ENCODE data around the gene PTH2R.
A peak's percentile ranks its signal among the peaks of the same experiment; 100 is the strongest.
"Not testable (repeated sequence)": the region's sequence is repeated elsewhere in the genome, so short reads cannot be mapped to it uniquely, and the experiment has no call there.

Gene PTH2R

GRCh38 chr2:208396796-208397195, 9.8 kb upstream of the PTH2R start:
- not testable (repeated sequence) for DNase-seq (ENCODE audit: low spot score)

GRCh38 chr2:208399201-208399600, 7.4 kb upstream of the PTH2R start:
- no peak for DNase-seq (ENCODE audit: low spot score)

- DNase-seq (ENCODE audit: low spot score) = peak; percentile 39
Observed at GRCh38 chr2:208407667-208408066, 1.1 kb downstream of the PTH2R start.

GRCh38 chr2:208413931-208414330, 7.3 kb downstream of the PTH2R start:
- DNase-seq (ENCODE audit: low spot score) = no peak

- no peak for DNase-seq (ENCODE audit: low spot score)
Observed at GRCh38 chr2:208415255-208415654, 8.7 kb downstream of the PTH2R start.

- DNase-seq (ENCODE audit: low spot score) = no peak
Observed at GRCh38 chr2:208415897-208416296, 9.3 kb downstream of the PTH2R start.

GRCh38 chr2:208426412-208427045, 19.9 kb downstream of the PTH2R start:
- DNase-seq (ENCODE audit: low spot score) = no peak

GRCh38 chr2:208437755-208438154, 31.2 kb downstream of the PTH2R start:
- DNase-seq (ENCODE audit: low spot score) = no peak

- DNase-seq (ENCODE audit: low spot score) = no peak
Observed at GRCh38 chr2:208440716-208441115, 34.1 kb downstream of the PTH2R start.

- DNase-seq (ENCODE audit: low spot score) = no peak
Observed at GRCh38 chr2:208441951-208442350, 35.4 kb downstream of the PTH2R start.

GRCh38 chr2:208447447-208447846, 40.9 kb downstream of the PTH2R start:
- DNase-seq (ENCODE audit: low spot score) = not testable (repeated sequence)

GRCh38 chr2:208451061-208451460, 44.5 kb downstream of the PTH2R start:
- DNase-seq (ENCODE audit: low spot score) = no peak

- DNase-seq (ENCODE audit: low spot score) = no peak
Observed at GRCh38 chr2:208454861-208455260, 48.3 kb downstream of the PTH2R start.

- no peak for DNase-seq (ENCODE audit: low spot score)
Observed at GRCh38 chr2:208463721-208464120, 57.1 kb downstream of the PTH2R start.

- no peak for DNase-seq (ENCODE audit: low spot score)
Observed at GRCh38 chr2:208464205-208464604, 57.6 kb downstream of the PTH2R start.

GRCh38 chr2:208466151-208466919, 59.7 kb downstream of the PTH2R start:
- DNase-seq (ENCODE audit: low spot score) = peak; percentile 66

GRCh38 chr2:208466920-208467298, 60.3 kb downstream of the PTH2R start:
- no peak for DNase-seq (ENCODE audit: low spot score)

- no peak for DNase-seq (ENCODE audit: low spot score)
Observed at GRCh38 chr2:208467564-208467963, 61.0 kb downstream of the PTH2R start.

GRCh38 chr2:208477741-208478140, 71.1 kb downstream of the PTH2R start:
- DNase-seq (ENCODE audit: low spot score) = no peak

GRCh38 chr2:208479342-208479741, 72.8 kb downstream of the PTH2R start:
- no peak for DNase-seq (ENCODE audit: low spot score)

- DNase-seq (ENCODE audit: low spot score) = not testable (repeated sequence)
Observed at GRCh38 chr2:208481945-208482344, 75.4 kb downstream of the PTH2R start.

- not testable (repeated sequence) for DNase-seq (ENCODE audit: low spot score)
Observed at GRCh38 chr2:208482453-208483015, 75.9 kb downstream of the PTH2R start.

GRCh38 chr2:208485390-208485789, 78.8 kb downstream of the PTH2R start:
- no peak for DNase-seq (ENCODE audit: low spot score)

Measured in iPS-NIHi11 (cell line).